Measurements from ENCODE around the gene ARSI.

- TF ChIP-seq EZH2phosphoT487 (IDR thresholded peaks at IDR 0.05; ENCODE audit: borderline replicate concordance, low read length) = no peak
- TF ChIP-seq, protein P1, sequence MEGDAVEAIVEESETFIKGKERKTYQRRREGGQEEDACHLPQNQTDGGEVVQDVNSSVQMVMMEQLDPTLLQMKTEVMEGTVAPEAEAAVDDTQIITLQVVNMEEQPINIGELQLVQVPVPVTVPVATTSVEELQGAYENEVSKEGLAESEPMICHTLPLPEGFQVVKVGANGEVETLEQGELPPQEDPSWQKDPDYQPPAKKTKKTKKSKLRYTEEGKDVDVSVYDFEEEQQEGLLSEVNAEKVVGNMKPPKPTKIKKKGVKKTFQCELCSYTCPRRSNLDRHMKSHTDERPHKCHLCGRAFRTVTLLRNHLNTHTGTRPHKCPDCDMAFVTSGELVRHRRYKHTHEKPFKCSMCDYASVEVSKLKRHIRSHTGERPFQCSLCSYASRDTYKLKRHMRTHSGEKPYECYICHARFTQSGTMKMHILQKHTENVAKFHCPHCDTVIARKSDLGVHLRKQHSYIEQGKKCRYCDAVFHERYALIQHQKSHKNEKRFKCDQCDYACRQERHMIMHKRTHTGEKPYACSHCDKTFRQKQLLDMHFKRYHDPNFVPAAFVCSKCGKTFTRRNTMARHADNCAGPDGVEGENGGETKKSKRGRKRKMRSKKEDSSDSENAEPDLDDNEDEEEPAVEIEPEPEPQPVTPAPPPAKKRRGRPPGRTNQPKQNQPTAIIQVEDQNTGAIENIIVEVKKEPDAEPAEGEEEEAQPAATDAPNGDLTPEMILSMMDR (IDR thresholded peaks at IDR 0.05; ENCODE audit: low read depth, low read length, poor library complexity, severe bottlenecking) = no peak
These were observed 49.1 kb downstream of the ARSI start for GRCh38 chr5:150253416-150254208.
